Mesendoderm (in vitro differentiated cells): ENCODE measurements around the gene ZSCAN30.
A peak's percentile ranks its signal among the peaks of the same experiment; 100 is the strongest.
"Not testable (repeated sequence)": the region's sequence is repeated elsewhere in the genome, so short reads cannot be mapped to it uniquely, and the experiment has no call there.

Source experiments
- DNase-seq: peaks from one replicate; pipeline ENCODE4 v3.0.0; 2013
- H2AK5ac ChIP-seq: 2 replicates; pipeline ENCODE4 v1.6.1; 2013; ENCODE audit warnings: low read length, inconsistent platforms
- H2BK120ac ChIP-seq: 2 replicates; pipeline ENCODE4 v1.6.1; 2013; ENCODE audit warnings: low read depth, mild to moderate bottlenecking, low read length, moderate library complexity, mixed read lengths
- H2BK15ac ChIP-seq: replicated peaks from 2 replicates; pipeline ENCODE4 v1.6.1; 2013; ENCODE audit warnings: low read depth, mild to moderate bottlenecking, moderate library complexity
- H2BK5ac ChIP-seq: 2 replicates; pipeline ENCODE4 v1.6.1; 2013; ENCODE audit warnings: low read length, inconsistent platforms
- H3K18ac ChIP-seq: 2 replicates; pipeline ENCODE4 v1.6.1; 2013; ENCODE audit warnings: mild to moderate bottlenecking, low read length, mixed read lengths
- H3K23ac ChIP-seq: one replicate; pipeline ENCODE4 v1.6.1; 2013; ENCODE audit warnings: low read length
- H3K27ac ChIP-seq: 2 replicates; pipeline ENCODE4 v1.5.1; 2013; ENCODE audit warnings: low read depth, mild to moderate bottlenecking, inconsistent platforms, low read length, moderate library complexity
- H3K27me3 ChIP-seq: 2 replicates; pipeline ENCODE4 v1.6.1; 2013; ENCODE audit warnings: low read length, control low read depth, mild to moderate bottlenecking, inconsistent platforms; ENCODE audit not compliant: insufficient read depth, poor library complexity
- H3K36me3 ChIP-seq: 2 replicates; pipeline ENCODE4 v1.6.1; 2013; ENCODE audit warnings: low read length, inconsistent platforms; ENCODE audit not compliant: control insufficient read depth, insufficient read depth
- H3K4ac ChIP-seq: one replicate; pipeline ENCODE4 v1.6.1; 2013; ENCODE audit warnings: low read depth, mild to moderate bottlenecking, low read length, moderate library complexity
- H3K4me1 ChIP-seq: 2 replicates; pipeline ENCODE4 v1.6.1; 2013; ENCODE audit warnings: low read depth, low read length, inconsistent platforms; ENCODE audit not compliant: control insufficient read depth
- H3K4me2 ChIP-seq: 2 replicates; pipeline ENCODE4 v1.6.1; 2013; ENCODE audit warnings: low read length
- H3K4me3 ChIP-seq: 2 replicates; pipeline ENCODE4 v1.5.1; 2013; ENCODE audit warnings: mild to moderate bottlenecking, low read length
- H3K56ac ChIP-seq: one replicate; pipeline ENCODE4 v1.6.1; 2013; ENCODE audit warnings: low read length
- H3K79me1 ChIP-seq: 2 replicates; pipeline ENCODE4 v1.6.1; 2013; ENCODE audit warnings: low read length, inconsistent platforms
- H3K79me2 ChIP-seq: 2 replicates; pipeline ENCODE4 v1.6.1; 2013; ENCODE audit warnings: mild to moderate bottlenecking, low read length; ENCODE audit not compliant: control insufficient read depth, insufficient read depth
- H3K9ac ChIP-seq: 2 replicates; pipeline ENCODE4 v1.6.1; 2013; ENCODE audit warnings: low read length, inconsistent platforms
- H4K5ac ChIP-seq: one replicate; pipeline ENCODE4 v1.6.1; 2013; ENCODE audit warnings: low read length
- H4K8ac ChIP-seq: one replicate; pipeline ENCODE4 v1.6.1; 2013; ENCODE audit warnings: low read depth, mild to moderate bottlenecking, control low read depth, low read length, moderate library complexity
- WGBS: extraction: QIAGEN DNeasy Blood & Tissue Kit; methylation state at CpG from one replicate; pipeline ENCODE4 v1.1.7; 2013; ENCODE audit warnings: low lambda C conversion rate, missing lambda C conversion rate; ENCODE audit not compliant: insufficient coverage; ENCODE audit errors: extremely low coverage; 5-methylcytosine and 5-hydroxymethylcytosine counted together

Gene ZSCAN30

GRCh38 chr18:35227254-35227653 is 62.8 kb downstream of the ZSCAN30 start:
- H4K8ac ChIP-seq, result no peak overlapping the region
- H3K79me2 ChIP-seq, result peaks cover 10% of the 10 kb centered on the region
- no peaks in the 10 kb centered on the region for H3K4me1 ChIP-seq
- no peaks in the 10 kb centered on the region for H3K27me3 ChIP-seq
- no peaks in the 10 kb centered on the region for H3K36me3 ChIP-seq
- H2AK5ac ChIP-seq, result no peak overlapping the region
- H3K56ac ChIP-seq, result no peak overlapping the region
- DNase-seq, result peak; percentile 37
- no peak overlapping the region for H2BK120ac ChIP-seq
- no CpG with 5 or more reads among the region's 1 CpG for WGBS
- H3K4ac ChIP-seq, result no peak overlapping the region
- no peak overlapping the region for H3K23ac ChIP-seq
- H3K4me2 ChIP-seq, result no peak overlapping the region
- H3K9ac ChIP-seq, result no peak overlapping the region
- H3K27ac ChIP-seq, result no peak overlapping the region
- no peak overlapping the region for H3K18ac ChIP-seq
- no peak overlapping the region for H3K4me3 ChIP-seq
- H4K5ac ChIP-seq, result no peak overlapping the region
- H2BK5ac ChIP-seq, result no peak overlapping the region
- H2BK15ac ChIP-seq, result no peak overlapping the region
- no peaks in the 10 kb centered on the region for H3K79me1 ChIP-seq

- WGBS, result no CpG with 5 or more reads among the region's 3 CpGs
- H4K8ac ChIP-seq, result no peak overlapping the region
- H3K4me1 ChIP-seq, result no peaks in the 10 kb centered on the region
- no peak overlapping the region for H2BK120ac ChIP-seq
- no peak overlapping the region for H2BK15ac ChIP-seq
- H3K79me2 ChIP-seq, result peaks cover 8% of the 10 kb centered on the region
- no peak overlapping the region for H3K56ac ChIP-seq
- no peak overlapping the region for H3K4ac ChIP-seq
- no peak overlapping the region for H4K5ac ChIP-seq
- no peak overlapping the region for H3K9ac ChIP-seq
- H3K36me3 ChIP-seq, result no peaks in the 10 kb centered on the region
- no peak overlapping the region for H2AK5ac ChIP-seq
- H3K4me2 ChIP-seq, result no peak overlapping the region
- no peak overlapping the region for H3K23ac ChIP-seq
- no peak overlapping the region for H3K4me3 ChIP-seq
- DNase-seq, result no peak
- no peak overlapping the region for H3K27ac ChIP-seq
- no peaks in the 10 kb centered on the region for H3K27me3 ChIP-seq
- H3K79me1 ChIP-seq, result no peaks in the 10 kb centered on the region
- no peak overlapping the region for H2BK5ac ChIP-seq
- H3K18ac ChIP-seq, result no peak overlapping the region
These were observed 66.2 kb downstream of the ZSCAN30 start for GRCh38 chr18:35223797-35224196.

GRCh38 chr18:35220424-35220823 is 69.6 kb downstream of the ZSCAN30 start:
- Histone ChIP-seq H2BK120ac (no peak overlapping the region), H4K5ac (no peak overlapping the region), H3K79me1 (no peaks in the 10 kb centered on the region), H3K9ac (no peak overlapping the region), H3K27ac (no peak overlapping the region), H3K18ac (no peak overlapping the region), H3K4ac (no peak overlapping the region), H2BK15ac (no peak overlapping the region), H3K23ac (no peak overlapping the region), H3K4me1 (no peaks in the 10 kb centered on the region), H4K8ac (no peak overlapping the region), H3K27me3 (no peaks in the 10 kb centered on the region), H3K4me2 (no peak overlapping the region), H3K79me2 (peaks cover 8% of the 10 kb centered on the region), H3K56ac (peak overlapping the region; percentile 34), H2AK5ac (no peak overlapping the region), H2BK5ac (no peak overlapping the region), H3K4me3 (no peak overlapping the region), H3K36me3 (no peaks in the 10 kb centered on the region)
- no peak for DNase-seq
- WGBS, result no CpG with 5 or more reads among the region's 6 CpGs

- H2BK5ac ChIP-seq, DNase-seq, H3K36me3 ChIP-seq, H3K4ac ChIP-seq, H3K4me2 ChIP-seq, H3K23ac ChIP-seq, H3K9ac ChIP-seq, H3K56ac ChIP-seq, H2BK120ac ChIP-seq, H4K5ac ChIP-seq, H3K18ac ChIP-seq, H3K79me1 ChIP-seq, H2BK15ac ChIP-seq, H3K4me1 ChIP-seq, H3K79me2 ChIP-seq, H3K4me3 ChIP-seq, H2AK5ac ChIP-seq, H3K27ac ChIP-seq, H3K27me3 ChIP-seq, H4K8ac ChIP-seq: not testable (repeated sequence)
- no CpG with 5 or more reads among the region's 4 CpGs for WGBS
These were observed 70.7 kb downstream of the ZSCAN30 start for GRCh38 chr18:35219331-35219730.

GRCh38 chr18:35216611-35217010 is 73.4 kb downstream of the ZSCAN30 start:
- H4K5ac ChIP-seq, H3K23ac ChIP-seq, H4K8ac ChIP-seq, H3K4me1 ChIP-seq, H3K79me1 ChIP-seq, H3K27ac ChIP-seq, H2BK120ac ChIP-seq, H3K79me2 ChIP-seq, H2BK5ac ChIP-seq, H3K27me3 ChIP-seq, H2AK5ac ChIP-seq, H3K4me2 ChIP-seq, H3K4me3 ChIP-seq, H2BK15ac ChIP-seq, H3K36me3 ChIP-seq: not testable (repeated sequence)
- Histone ChIP-seq H3K9ac (peak overlapping the region; percentile 63), H3K18ac (peak overlapping the region; percentile 2), H3K56ac (peak overlapping the region; percentile 79), H3K4ac (peak overlapping the region; percentile 6)
- WGBS, result no CpG with 5 or more reads among the region's 10 CpGs
- DNase-seq, result peak; percentile 16

GRCh38 chr18:35215026-35215425 is 75.0 kb downstream of the ZSCAN30 start:
- H3K4ac ChIP-seq, result no peak overlapping the region
- H4K5ac ChIP-seq, result no peak overlapping the region
- H3K4me3 ChIP-seq, result no peak overlapping the region
- peak overlapping the region; percentile 40 for H3K56ac ChIP-seq
- no peak overlapping the region for H3K27ac ChIP-seq
- no peak overlapping the region for H2BK5ac ChIP-seq
- H3K18ac ChIP-seq, result peak overlapping the region; percentile 13
- no peaks in the 10 kb centered on the region for H3K27me3 ChIP-seq
- no peaks in the 10 kb centered on the region for H3K4me1 ChIP-seq
- H3K23ac ChIP-seq, result no peak overlapping the region
- no peak overlapping the region for H3K4me2 ChIP-seq
- no peaks in the 10 kb centered on the region for H3K79me1 ChIP-seq
- no peak overlapping the region for H2BK120ac ChIP-seq
- no CpG with 5 or more reads among the region's 1 CpG for WGBS
- no peaks in the 10 kb centered on the region for H3K36me3 ChIP-seq
- H2BK15ac ChIP-seq, result no peak overlapping the region
- H4K8ac ChIP-seq, result no peak overlapping the region
- H3K79me2 ChIP-seq, result no peaks in the 10 kb centered on the region
- DNase-seq, result peak; percentile 75
- H3K9ac ChIP-seq, result no peak overlapping the region
- no peak overlapping the region for H2AK5ac ChIP-seq
